HG02981 (cell line): ENCODE data around the gene TMEM239.
"Not testable (repeated sequence)": the region's sequence is repeated elsewhere in the genome, so short reads cannot be mapped to it uniquely, and the experiment has no call there.

Source experiments
- ATAC-seq: cut with Tn5 transposase; IDR thresholded peaks from one replicate; pipeline ENCODE4 v1.9.1; 2021; ENCODE audit warnings: mild to moderate bottlenecking, moderate library complexity; ENCODE audit not compliant: unreplicated experiment

TMEM239 gene

GRCh38 chr20:2799688-2800520 lies 16.3 kb upstream of the TMEM239 start:
- peak; percentile 6 for ATAC-seq

- ATAC-seq = peak; percentile 75
These were observed 15.5 kb upstream of the TMEM239 start, which contains the start of gene CPXM1 for GRCh38 chr20:2800521-2801285. CPXM1 (minus strand) TSS chr20:2800627; CDS start chr20:2800572, 55 bp downstream.

GRCh38 chr20:2801286-2801728 lies 14.9 kb upstream of the TMEM239 start:
- ATAC-seq = no peak

- no peak for ATAC-seq
These were observed 11.9 kb upstream of the TMEM239 start for GRCh38 chr20:2804041-2804828.

GRCh38 chr20:2804852-2805688 lies 11.1 kb upstream of the TMEM239 start:
- ATAC-seq = no peak

- no peak for ATAC-seq
These were observed 10.3 kb upstream of the TMEM239 start for GRCh38 chr20:2805689-2806350.

- no peak for ATAC-seq
These were observed 9.8 kb upstream of the TMEM239 start for GRCh38 chr20:2806351-2806701.

GRCh38 chr20:2807019-2807418 lies 9.1 kb upstream of the TMEM239 start:
- no peak for ATAC-seq

- ATAC-seq = not testable (repeated sequence)
These were observed 8.2 kb upstream of the TMEM239 start for GRCh38 chr20:2807929-2808328.

- ATAC-seq = no peak
These were observed 6.5 kb upstream of the TMEM239 start for GRCh38 chr20:2809690-2810089.

- ATAC-seq = no peak
These were observed 4.0 kb upstream of the TMEM239 start for GRCh38 chr20:2812189-2812588.

- no peak for ATAC-seq
These were observed 2.1 kb upstream of the TMEM239 start for GRCh38 chr20:2814076-2814475.

- ATAC-seq = no peak
These were observed 1.5 kb upstream of the TMEM239 start, which contains the start of gene C20orf141 for GRCh38 chr20:2814587-2815051. C20orf141 (plus strand) TSS chr20:2814987; CDS start chr20:2815185, 198 bp downstream.

GRCh38 chr20:2815242-2815900 lies 793 bp upstream of the TMEM239 start:
- ATAC-seq = no peak

GRCh38 chr20:2816583-2817340 lies 598 bp downstream of the TMEM239 start:
- ATAC-seq = no peak

- no peak for ATAC-seq
These were observed 1.2 kb downstream of the TMEM239 start for GRCh38 chr20:2817341-2817726.

- ATAC-seq = no peak
These were observed 1.9 kb downstream of the TMEM239 start for GRCh38 chr20:2817891-2818595.
